ENCODE results near the gene FADS3. TPM values are rescaled to one million over a fixed set of nuclear protein-coding genes. Genes with fewer than 3 reads are reported as not detected.

Gene FADS3
- total and polyA plus RNA-seq, 2 experiments from 2014 or later = 44.4 to 73.5 TPM

GRCh38 chr11:61883947-61884346, 7.4 kb downstream of the FADS3 start (continued):
- TF ChIP-seq ZNF462 (CRISPR knock-in tag; IDR thresholded peaks at IDR 0.05) = no peak

- Histone ChIP-seq H4K20me1 (replicated peaks; ENCODE audit: insufficient read depth) (no peaks in the 10 kb centered on the region), H3K27ac (ENCODE audit: low read depth) (no peak overlapping the region), H3K4me1 (ENCODE audit: insufficient read depth) (peaks cover 18% of the 10 kb centered on the region), H3K4me3 (no peak overlapping the region), H3K27me3 (ENCODE audit: insufficient read depth) (no peaks in the 10 kb centered on the region), H3K4me2 (no peak overlapping the region), H2AFZ (no peak overlapping the region), H3K79me2 (replicated peaks; ENCODE audit: insufficient read depth) (peaks cover 5% of the 10 kb centered on the region; the same call in 1 of the 2 replicates), H3K9me2 (ENCODE audit: insufficient read depth) (no peaks in the 10 kb centered on the region), H3K36me3 (ENCODE audit: insufficient read depth) (no peaks in the 10 kb centered on the region), H3F3A (replicated peaks; ENCODE audit: low read depth) (no peaks in the 10 kb centered on the region)
- H3K36me3 Mint-ChIP-seq (ENCODE audit: low read depth) = peaks cover 10% of the 10 kb centered on the region
- H3K27ac Mint-ChIP-seq = no peak overlapping the region
- TF ChIP-seq, protein P1, sequence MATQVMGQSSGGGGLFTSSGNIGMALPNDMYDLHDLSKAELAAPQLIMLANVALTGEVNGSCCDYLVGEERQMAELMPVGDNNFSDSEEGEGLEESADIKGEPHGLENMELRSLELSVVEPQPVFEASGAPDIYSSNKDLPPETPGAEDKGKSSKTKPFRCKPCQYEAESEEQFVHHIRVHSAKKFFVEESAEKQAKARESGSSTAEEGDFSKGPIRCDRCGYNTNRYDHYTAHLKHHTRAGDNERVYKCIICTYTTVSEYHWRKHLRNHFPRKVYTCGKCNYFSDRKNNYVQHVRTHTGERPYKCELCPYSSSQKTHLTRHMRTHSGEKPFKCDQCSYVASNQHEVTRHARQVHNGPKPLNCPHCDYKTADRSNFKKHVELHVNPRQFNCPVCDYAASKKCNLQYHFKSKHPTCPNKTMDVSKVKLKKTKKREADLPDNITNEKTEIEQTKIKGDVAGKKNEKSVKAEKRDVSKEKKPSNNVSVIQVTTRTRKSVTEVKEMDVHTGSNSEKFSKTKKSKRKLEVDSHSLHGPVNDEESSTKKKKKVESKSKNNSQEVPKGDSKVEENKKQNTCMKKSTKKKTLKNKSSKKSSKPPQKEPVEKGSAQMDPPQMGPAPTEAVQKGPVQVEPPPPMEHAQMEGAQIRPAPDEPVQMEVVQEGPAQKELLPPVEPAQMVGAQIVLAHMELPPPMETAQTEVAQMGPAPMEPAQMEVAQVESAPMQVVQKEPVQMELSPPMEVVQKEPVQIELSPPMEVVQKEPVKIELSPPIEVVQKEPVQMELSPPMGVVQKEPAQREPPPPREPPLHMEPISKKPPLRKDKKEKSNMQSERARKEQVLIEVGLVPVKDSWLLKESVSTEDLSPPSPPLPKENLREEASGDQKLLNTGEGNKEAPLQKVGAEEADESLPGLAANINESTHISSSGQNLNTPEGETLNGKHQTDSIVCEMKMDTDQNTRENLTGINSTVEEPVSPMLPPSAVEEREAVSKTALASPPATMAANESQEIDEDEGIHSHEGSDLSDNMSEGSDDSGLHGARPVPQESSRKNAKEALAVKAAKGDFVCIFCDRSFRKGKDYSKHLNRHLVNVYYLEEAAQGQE (IDR thresholded peaks at IDR 0.05; ENCODE audit: unreplicated experiment) = no peak
- TF ChIP-seq POLR2AphosphoS5 (IDR thresholded peaks at IDR 0.05; ENCODE audit: low read depth) = no peak
- ATAC-seq (no peak), DNase-seq (ENCODE audit: low spot score) (no peak)
- peaks cover 35% of the 10 kb centered on the region for H3K4me1 Mint-ChIP-seq
- no peaks in the 10 kb centered on the region for H3K9me3 Mint-ChIP-seq
- peaks cover 2% of the 10 kb centered on the region for H3K27me3 Mint-ChIP-seq (ENCODE audit: insufficient read depth, low read depth, poor library complexity)
- no peak overlapping the region for H3K4me3 Mint-ChIP-seq
Measured at GRCh38 chr11:61883327-61883726, 8.0 kb downstream of the FADS3 start.
